ENCODE measurements around the gene GALNTL6.
"Not testable (repeated sequence)": the region's sequence is repeated elsewhere in the genome, so short reads cannot be mapped to it uniquely, and the experiment has no call there.

Gene GALNTL6

GRCh38 chr4:172895699-172896098, 1082.5 kb downstream of the GALNTL6 start:
- no peak for DNase-seq

GRCh38 chr4:172897046-172897445, 1083.8 kb downstream of the GALNTL6 start:
- no peak for DNase-seq

GRCh38 chr4:172898715-172899114, 1085.5 kb downstream of the GALNTL6 start:
- no peak for DNase-seq

- no peak for DNase-seq
These were observed 1086.7 kb downstream of the GALNTL6 start for GRCh38 chr4:172899861-172900260.

GRCh38 chr4:172900900-172901299, 1087.7 kb downstream of the GALNTL6 start:
- no peak for DNase-seq

GRCh38 chr4:172912468-172912867, 1099.3 kb downstream of the GALNTL6 start:
- DNase-seq, result not testable (repeated sequence)

GRCh38 chr4:172917403-172917802, 1104.2 kb downstream of the GALNTL6 start:
- DNase-seq, result not testable (repeated sequence)

GRCh38 chr4:172919269-172919668, 1106.1 kb downstream of the GALNTL6 start:
- no peak for DNase-seq

- DNase-seq, result peak; percentile 6
These were observed 1114.1 kb downstream of the GALNTL6 start for GRCh38 chr4:172927096-172927814.

- no peak for DNase-seq
These were observed 1115.1 kb downstream of the GALNTL6 start for GRCh38 chr4:172928347-172928746.

- no peak for DNase-seq
These were observed 1125.0 kb downstream of the GALNTL6 start for GRCh38 chr4:172938072-172938829.

- no peak for DNase-seq
These were observed 1125.7 kb downstream of the GALNTL6 start for GRCh38 chr4:172938870-172939269.

GRCh38 chr4:172942840-172943239, 1129.6 kb downstream of the GALNTL6 start:
- DNase-seq, result no peak

GRCh38 chr4:172945611-172946010, 1132.4 kb downstream of the GALNTL6 start:
- DNase-seq, result no peak

- DNase-seq, result no peak
These were observed 1133.3 kb downstream of the GALNTL6 start for GRCh38 chr4:172946503-172946902.

- no peak for DNase-seq
These were observed 1134.4 kb downstream of the GALNTL6 start for GRCh38 chr4:172947594-172947993.

- no peak for DNase-seq
These were observed 1137.8 kb downstream of the GALNTL6 start for GRCh38 chr4:172950990-172951389.

GRCh38 chr4:172951679-172952451, 1138.7 kb downstream of the GALNTL6 start:
- DNase-seq, result no peak

- no peak for DNase-seq
These were observed 1140.8 kb downstream of the GALNTL6 start for GRCh38 chr4:172953896-172954568.

- not testable (repeated sequence) for DNase-seq
These were observed 1143.1 kb downstream of the GALNTL6 start for GRCh38 chr4:172956340-172956739.

GRCh38 chr4:172957216-172957615, 1144.0 kb downstream of the GALNTL6 start:
- DNase-seq, result no peak

- DNase-seq, result peak; percentile 23
These were observed 1149.6 kb downstream of the GALNTL6 start for GRCh38 chr4:172962564-172963353.
